DMS53 (cell line): ENCODE data around the gene CCDC88A.
A peak's percentile ranks its signal among the peaks of the same experiment; 100 is the strongest.
"Not testable (repeated sequence)": the region's sequence is repeated elsewhere in the genome, so short reads cannot be mapped to it uniquely, and the experiment has no call there.

ENCODE experiments used
- DNase-seq: peaks from one replicate; lab custom pipeline; 2025; lab: John Stamatoyannopoulos, UW

The CCDC88A gene

DNA sequence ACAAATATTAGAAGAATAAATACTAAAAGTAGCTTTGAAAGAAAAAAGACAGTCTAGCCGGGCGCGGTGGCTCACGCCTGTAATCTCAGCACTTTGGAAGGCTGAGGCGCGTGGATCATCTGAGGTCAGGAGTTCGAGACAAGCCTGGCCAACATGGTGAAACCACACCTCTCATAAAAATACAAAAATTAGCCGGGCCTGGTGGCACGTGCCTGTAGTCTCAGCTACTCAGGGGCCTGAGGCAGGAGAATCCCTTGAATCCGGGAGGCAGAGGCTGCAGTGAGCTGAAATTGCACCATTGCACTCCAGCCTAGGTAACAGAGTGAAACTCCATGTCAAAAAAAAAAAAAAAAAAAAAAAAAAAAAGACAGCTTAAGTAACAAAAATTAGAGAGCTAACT lies 34.1 kb downstream of the CCDC88A start:
- DNase-seq = not testable (repeated sequence)

- no peak for DNase-seq
Measured at GRCh38 chr2:55384786-55385185, 34.9 kb downstream of the CCDC88A start.

DNA sequence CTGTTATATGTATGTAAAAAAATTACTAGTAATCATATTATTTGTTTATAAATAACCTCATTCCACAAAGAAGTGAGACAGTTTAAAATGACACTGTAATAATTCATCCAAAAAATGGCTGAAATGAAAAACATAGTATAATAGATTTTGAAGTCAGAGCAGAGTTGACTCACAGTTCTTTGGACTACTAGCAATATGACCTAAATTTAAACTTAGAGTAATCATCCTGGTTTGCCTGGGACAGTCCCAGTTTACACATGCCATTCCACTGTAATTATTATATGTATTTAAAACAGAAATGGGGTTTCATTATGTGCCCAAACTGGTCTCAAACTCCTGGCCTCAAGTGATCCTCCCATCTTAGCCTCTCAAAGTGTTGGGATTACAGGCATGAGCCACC lies 48.3 kb downstream of the CCDC88A start:
- no peak for DNase-seq

DNA sequence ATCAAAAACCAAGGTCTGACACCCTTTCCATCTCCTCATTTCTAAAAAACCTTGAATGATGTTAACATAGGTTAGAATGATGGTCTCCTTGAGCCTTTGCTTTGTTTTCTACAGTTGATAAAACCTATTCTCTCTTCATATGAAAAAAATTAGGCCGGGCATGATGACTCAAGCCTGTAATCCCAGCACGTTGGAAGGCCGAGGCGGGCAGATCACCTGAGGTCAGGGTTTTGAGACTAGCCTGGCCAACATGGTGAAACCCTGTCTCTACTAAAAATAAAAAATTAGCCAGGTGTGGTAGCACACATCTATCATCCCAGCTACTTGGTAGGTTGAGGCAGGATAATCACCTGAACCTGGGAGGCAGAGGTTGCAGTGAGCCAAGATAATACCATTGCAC lies 49.4 kb downstream of the CCDC88A start:
- no peak for DNase-seq

DNA sequence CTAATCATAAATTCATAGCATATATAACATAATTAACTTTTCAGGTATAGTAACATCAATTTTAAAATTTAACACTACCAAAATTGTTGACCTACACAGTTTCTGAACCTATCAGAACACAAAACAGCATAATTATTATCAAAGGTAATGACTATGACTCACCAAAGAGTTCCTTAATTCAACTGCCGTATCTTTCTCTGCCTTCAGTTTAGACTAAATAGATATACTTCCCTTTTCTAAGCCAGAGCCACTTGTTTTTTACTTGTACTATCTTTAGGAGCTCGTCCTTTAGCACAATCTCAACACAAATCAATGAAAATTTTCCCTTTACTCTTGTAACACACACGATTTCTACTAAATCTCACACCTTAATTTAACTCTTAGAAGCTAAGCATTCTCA lies 54.4 kb downstream of the CCDC88A start:
- no peak for DNase-seq

- DNase-seq = no peak
Measured at GRCh38 chr2:55364189-55365055, 55.2 kb downstream of the CCDC88A start.

DNA sequence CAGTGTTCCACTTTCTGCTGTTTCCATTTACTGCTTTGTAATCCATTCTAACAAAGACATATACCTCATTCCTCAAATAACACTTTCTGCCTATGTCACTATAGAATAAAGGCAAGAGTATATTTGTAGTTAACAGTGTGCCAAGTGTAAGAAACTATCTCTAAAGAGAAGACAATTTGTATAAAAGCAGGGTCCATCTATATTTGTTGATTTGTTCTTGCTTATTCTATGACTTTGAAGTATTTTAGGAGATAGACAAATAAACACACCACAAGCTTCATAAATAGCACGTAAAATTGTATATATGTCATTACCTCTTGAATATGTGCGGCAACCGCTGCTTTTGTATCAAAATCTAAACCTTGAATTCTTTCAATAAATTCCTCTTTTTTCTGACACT lies 56.0 kb downstream of the CCDC88A start:
- no peak for DNase-seq

DNA sequence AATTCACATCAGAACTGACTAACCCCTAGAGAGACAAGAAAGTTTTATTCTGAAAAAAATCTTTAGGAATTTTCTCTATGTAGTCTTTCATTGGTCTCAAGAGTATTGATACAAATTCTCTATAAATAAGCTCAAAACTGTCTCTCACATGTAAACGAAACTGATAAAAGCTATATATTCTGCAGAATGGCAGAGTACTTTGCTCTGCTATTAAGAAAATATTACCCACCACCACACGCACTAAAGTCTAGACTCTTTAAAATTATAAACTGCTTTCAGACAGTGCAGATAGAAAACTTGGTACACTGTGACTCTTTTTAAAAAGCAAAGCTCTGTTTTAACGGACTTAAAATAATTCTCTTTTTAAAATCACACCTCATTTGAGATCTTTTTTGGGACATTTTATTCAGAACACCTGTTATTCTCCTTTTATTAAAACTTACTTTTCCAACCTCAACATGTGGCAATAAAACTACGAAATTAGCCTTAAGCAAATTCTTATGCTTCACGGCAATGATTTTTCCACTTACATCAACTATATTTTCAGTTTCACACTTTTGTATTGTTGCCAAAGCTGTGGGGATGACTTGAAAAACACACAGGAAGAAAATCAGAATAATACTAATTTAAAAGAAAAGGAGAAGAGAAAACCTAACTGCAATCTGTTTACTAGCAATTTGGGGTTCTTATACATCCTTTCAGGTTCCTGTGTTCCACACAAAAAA lies 58.0 kb downstream of the CCDC88A start:
- DNase-seq = no peak

DNA sequence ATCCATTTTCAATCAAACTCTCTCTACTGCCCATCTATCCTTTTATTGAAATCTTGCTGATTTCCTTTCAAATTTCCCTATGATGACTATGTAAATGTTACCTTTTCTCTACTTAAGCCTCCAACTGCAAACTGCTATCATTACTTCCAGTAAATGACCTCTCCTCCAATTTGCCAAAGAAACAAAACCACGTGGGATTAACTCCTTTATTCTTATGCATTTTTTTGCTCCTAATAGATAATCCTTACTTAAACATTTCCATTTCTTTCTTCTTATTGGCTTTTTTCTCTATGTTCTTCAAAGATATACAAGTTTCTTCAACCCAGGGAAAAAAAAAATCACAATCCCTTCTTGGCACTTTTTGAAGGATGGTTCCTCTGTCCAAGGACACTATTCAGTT lies 61.2 kb downstream of the CCDC88A start:
- no peak for DNase-seq

DNA sequence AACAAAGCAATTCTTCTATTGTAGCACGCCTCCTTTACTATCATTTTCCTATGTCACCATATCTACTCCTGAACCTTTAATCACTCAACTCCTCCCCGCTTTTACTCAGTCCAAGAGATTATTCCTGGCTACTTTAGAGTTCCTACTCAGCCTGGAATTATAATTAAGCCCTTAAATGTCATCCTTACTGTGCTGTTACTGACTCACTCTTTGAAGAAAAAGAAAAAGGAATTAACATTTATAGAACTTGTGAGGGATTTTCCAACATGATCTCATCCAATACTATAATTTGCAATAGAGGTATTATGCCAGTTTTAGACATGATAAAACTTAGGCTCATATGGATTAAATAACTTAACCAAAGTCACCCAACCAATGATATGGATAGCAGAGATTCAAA lies 61.7 kb downstream of the CCDC88A start:
- DNase-seq = no peak

- DNase-seq = no peak
Measured at GRCh38 chr2:55357164-55357563, 62.5 kb downstream of the CCDC88A start.

GRCh38 chr2:55356136-55356535 lies 63.5 kb downstream of the CCDC88A start:
- not testable (repeated sequence) for DNase-seq

DNA sequence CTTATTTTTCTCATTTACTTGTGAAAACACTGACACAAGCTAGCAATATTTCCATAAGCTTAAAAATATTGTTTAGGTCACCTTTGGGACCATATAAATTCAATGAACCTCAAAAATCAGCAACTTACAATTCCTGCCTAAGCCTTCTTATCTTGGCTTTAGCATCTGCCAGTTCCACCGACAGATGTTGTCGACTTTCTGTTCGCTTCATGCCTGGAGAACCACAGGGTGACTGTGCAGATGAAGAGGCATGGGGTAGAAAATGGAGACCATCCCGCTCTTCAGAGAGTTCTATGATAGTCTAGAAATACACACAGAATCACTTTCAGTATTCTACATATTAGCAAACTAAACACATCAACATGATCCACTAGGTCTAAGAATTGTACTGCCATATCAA lies 64.2 kb downstream of the CCDC88A start:
- DNase-seq = no peak

DNA sequence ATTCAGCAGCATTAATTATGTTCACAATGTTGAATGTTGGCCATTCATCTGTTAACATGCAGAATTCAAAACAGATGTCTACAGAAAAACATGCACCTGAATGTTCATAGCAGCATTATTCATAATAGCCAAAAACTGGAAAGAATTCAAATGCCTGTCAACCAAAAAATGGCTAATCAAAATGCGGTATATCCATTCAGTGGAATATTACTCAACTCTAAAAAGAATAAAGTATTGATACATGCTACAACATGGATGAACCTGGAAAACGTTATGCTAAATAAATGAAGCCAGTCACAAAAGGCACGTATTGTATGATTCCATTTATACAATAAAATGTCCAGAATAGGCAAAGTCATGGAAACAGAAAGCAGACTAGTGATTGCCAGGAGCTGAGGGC lies 68.0 kb downstream of the CCDC88A start:
- DNase-seq = no peak

DNA sequence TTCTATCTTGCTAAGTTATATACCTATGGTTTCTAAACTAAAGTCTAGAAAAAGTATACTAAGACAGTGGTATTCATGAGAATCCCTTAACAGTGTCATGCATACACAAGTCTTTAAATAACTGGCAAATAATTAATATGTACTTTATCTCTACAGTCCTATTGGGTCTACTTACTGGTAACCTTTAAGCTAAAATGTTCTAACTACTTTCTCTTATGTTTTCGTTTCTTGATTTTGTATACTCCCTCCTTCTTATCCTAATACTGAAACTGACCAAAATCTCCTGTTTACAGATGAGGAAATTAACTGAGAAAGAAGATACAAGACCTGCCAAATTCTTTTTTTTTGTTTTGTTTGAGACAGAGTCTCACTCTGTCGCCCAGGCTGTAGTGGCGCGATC lies 74.6 kb downstream of the CCDC88A start:
- DNase-seq = no peak

GRCh38 chr2:55338268-55338667 lies 81.4 kb downstream of the CCDC88A start:
- DNase-seq = no peak

- DNase-seq = no peak
Measured at GRCh38 chr2:55334728-55335127, 84.9 kb downstream of the CCDC88A start.

DNA sequence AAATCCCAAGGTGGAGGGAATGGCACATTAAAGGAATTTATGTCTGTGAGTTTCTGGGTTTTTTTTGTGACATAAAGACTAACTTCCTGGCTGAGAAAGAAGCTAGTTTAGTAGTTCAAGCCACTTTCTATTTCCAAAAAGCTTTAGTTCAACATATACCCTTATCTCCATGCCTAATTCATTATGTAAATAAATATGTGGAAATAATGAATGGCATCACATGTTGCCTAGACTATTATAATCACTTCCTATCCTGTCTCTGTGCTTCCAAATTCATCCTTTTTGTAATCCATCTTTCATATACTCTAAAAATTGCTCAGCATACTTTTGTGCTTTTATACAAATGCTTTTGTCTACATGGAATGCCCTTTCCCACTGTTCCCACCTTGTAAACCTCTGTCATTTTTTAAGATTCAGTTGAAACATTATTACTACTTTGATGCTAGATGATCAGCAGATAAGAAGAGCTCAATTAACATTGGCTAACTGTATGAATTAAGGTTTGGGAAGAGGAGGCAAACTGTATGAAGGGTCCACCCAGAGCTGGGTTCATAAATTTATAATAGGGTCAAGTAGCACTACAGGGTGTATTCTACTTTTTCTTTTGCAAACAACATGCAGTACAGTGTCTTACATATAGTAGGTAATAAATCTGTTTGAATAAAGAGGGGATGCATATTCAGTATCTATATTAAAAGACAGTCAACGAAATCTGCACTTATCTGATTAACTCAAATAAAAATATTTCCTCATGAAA lies 88.9 kb downstream of the CCDC88A start:
- no peak for DNase-seq

DNA sequence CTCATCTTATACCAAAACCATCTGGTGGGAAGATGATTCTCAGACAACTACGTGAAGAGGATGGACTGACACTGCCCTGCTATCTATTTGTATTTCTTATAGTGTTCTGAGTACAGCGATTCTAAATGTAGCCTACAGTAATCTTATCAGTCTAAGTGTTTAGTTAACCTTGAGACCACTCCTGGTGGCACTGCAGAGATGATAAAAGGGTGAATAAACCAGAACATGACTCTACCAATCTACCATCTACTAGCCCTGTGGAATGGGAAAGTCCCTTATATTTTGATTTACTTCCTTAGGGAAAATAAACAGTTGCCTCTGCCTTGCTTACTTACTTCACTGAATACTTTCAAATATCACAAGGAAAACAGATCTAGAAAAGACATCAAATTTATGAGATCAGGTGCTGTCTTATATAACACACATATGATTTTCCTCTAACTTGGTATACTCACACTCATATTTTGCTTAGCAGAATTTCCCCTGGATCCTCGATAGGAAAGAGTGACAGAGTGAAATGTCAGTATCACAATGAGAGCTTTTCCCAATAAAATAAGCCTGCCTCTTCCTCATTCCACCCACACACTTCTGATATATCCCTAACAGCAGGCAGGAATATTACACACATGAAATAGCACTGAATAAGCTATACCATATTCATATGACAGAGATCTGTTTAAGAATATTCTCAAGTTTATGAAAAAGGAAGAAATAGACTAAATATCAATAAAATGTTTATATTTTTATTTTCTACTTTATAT lies 92.0 kb downstream of the CCDC88A start:
- DNase-seq = no peak

- no peak for DNase-seq
Measured at GRCh38 chr2:55314985-55315384, 104.7 kb downstream of the CCDC88A start.

DNA sequence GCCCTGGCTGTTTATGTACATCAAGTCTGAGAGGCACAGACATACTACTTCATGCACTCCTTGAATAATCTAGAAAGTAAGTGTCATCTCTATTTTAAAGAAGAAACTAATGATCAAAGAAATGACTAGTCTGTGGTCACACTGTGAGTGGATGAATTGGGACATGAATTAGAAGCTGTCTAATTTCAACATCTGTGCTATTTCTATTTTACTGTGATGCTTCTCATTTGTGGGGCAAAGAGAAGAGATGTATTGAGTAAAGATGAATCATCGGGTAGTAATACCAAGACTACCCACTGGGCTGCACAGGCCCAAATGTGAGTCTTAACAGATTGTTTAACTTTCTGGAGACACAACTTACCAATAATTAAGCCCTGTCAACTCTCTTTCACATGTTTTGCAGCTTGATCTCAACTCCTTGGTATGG lies 108.2 kb downstream of the CCDC88A start:
- DNase-seq = peak; percentile 21

DNA sequence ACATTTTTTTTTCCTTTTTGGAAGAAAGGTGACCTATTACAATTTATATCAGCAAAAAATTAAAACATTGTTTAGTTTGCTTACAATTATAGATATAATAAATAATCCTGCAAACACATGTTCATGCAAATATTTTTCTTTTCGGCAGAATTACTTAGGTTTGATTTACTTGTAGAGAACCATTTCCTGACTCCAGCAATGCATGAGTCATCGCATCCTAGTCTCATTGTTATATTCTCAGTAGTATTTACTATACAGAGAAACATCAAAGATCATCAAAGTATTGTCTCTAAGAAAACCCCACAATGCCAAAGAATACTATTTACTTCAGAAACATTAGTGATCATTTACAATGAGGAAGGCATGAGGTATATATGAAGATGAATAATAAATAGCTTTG lies 110.2 kb downstream of the CCDC88A start:
- DNase-seq = peak; percentile 72
